HCT116 (cell line): Measurements from ENCODE around the gene CCDC116. TPM values are rescaled to one million over a fixed set of nuclear protein-coding genes. Genes with fewer than 3 reads are reported as not detected.

ENCODE experiments used
- ATAC-seq: fragments of 200-7000 bp; cut with Tn5 transposase; 2 replicates; pipeline ENCODE4 v1.9.1; 2020; ENCODE audit warnings: mild to moderate bottlenecking, moderate library complexity
- BruUV-seq: library from RNA; stranded (reverse); fragments of 400-500 nt; replicated peaks from 2 replicates; lab custom pipeline; 2021; lab: Mats Ljungman, UMichigan
- CTCF ChIA-PET: fragments of 300-600 bp; sonication (Branson Sonifier 250); formaldehyde crosslinking; loops from one replicate; lab custom pipeline; 2021; ENCODE audit warnings: antibody characterized with exemption; lab: Charles Lee
- POLR2A ChIA-PET: fragments of 300-600, 350-600 bp; sonication (Branson Sonifier 250); formaldehyde crosslinking; loops from one replicate; lab custom pipeline; 2021; ENCODE audit warnings: antibody characterized with exemption; lab: Charles Lee
- RAD21 ChIA-PET, 2 experiments: fragments of 300-600 bp; sonication (Branson Sonifier 250); formaldehyde crosslinking; loops; one replicate each; lab custom pipeline; 2023; ENCODE audit warnings: low total read pairs in 2 of 2; ENCODE audit not compliant: uncharacterized antibody in 2 of 2, unreplicated experiment in 2 of 2, low non-redundant PET in 1 of 2; lab: Charles Lee
- DNase-seq: peaks from one replicate; pipeline ENCODE4 v3.0.0-alpha.2; 2010; ENCODE audit warnings: low read depth, low spot score
- H2AFZ ChIP-seq: fragments of 200-600 bp; shearing (Covaris generic), sonication (generic); 2 replicates; pipeline ENCODE4 v1.6.1; 2017; ENCODE audit warnings: low read depth, mixed run types, mixed read lengths, antibody characterized with exemption, low read length; ENCODE audit not compliant: poor library complexity, severe bottlenecking
- H3K27ac ChIP-seq: 2 replicates; pipeline ENCODE4 v1.5.1; 2012; ENCODE audit warnings: low read depth, low read length
- H3K27me3 ChIP-seq: fragments of 200-600 bp; sonication (generic); 2 replicates; pipeline ENCODE4 v1.6.1; 2016; ENCODE audit warnings: mixed run types, low read length, mixed read lengths; ENCODE audit not compliant: insufficient read depth
- H3K36me3 ChIP-seq, 2 experiments: fragments of 200-500 bp in 1 of 2; fragments of 200-600 bp in 1 of 2; sonication (Bioruptor generic) in 1 of 2; sonication (generic) in 1 of 2; 2 replicates each; pipeline versions ENCODE4 v1.5.1 to v1.6.1; 2014 to 2016; ENCODE audit warnings: low read length in 2 of 2, inconsistent platforms in 1 of 2, mixed read lengths in 1 of 2, mixed run types in 1 of 2; ENCODE audit not compliant: insufficient read depth in 2 of 2, control insufficient read depth in 1 of 2
- H3K4me1 ChIP-seq, 2 experiments: fragments of 200-600 bp in 1 of 2; sonication (generic) in 1 of 2; 2 replicates each; pipeline versions ENCODE4 v1.5.1 to v1.6.1; 2012 to 2017; ENCODE audit warnings: low read length in 2 of 2, inconsistent platforms in 1 of 2, mild to moderate bottlenecking in 1 of 2, mixed read lengths in 1 of 2, mixed run types in 1 of 2, moderate library complexity in 1 of 2; ENCODE audit not compliant: insufficient read depth in 2 of 2, control insufficient read depth in 1 of 2
- H3K4me2 ChIP-seq: fragments of 200-600 bp; sonication (generic); 2 replicates; pipeline ENCODE4 v1.6.1; 2017; ENCODE audit warnings: mixed run types, low read length, mixed read lengths
- H3K4me3 ChIP-seq, 2 experiments: fragments of 200-600 bp in 1 of 2; sonication (generic) in 1 of 2; replicated peaks in 1 of 2; 2 replicates each; pipeline ENCODE4 v1.5.1; 2011 to 2016; ENCODE audit warnings: low read length in 2 of 2, control low read depth in 1 of 2, low read depth in 1 of 2, mild to moderate bottlenecking in 1 of 2, mixed read lengths in 1 of 2, mixed run types in 1 of 2
- H3K79me2 ChIP-seq: fragments of 200-600 bp; sonication (generic); 2 replicates; pipeline ENCODE4 v1.6.1; 2017; ENCODE audit warnings: mild to moderate bottlenecking, mixed run types, low read length, moderate library complexity, mixed read lengths; ENCODE audit not compliant: insufficient read depth
- H3K9ac ChIP-seq: fragments of 200-600 bp; sonication (generic); 2 replicates; pipeline ENCODE4 v1.6.1; 2016; ENCODE audit warnings: low read length, mixed read lengths
- H3K9me2 ChIP-seq: fragments of 200-600 bp; sonication (generic), shearing (Covaris generic); 2 replicates; pipeline ENCODE4 v1.6.1; 2017; ENCODE audit warnings: mixed run types, mild to moderate bottlenecking, moderate library complexity; ENCODE audit not compliant: insufficient read depth
- H3K9me3 ChIP-seq, 2 experiments: fragments of 200-500 bp in 1 of 2; fragments of 200-600 bp in 1 of 2; sonication (Bioruptor generic) in 1 of 2; sonication (generic) in 1 of 2; 2 replicates each; pipeline ENCODE4 v1.6.1; 2014 to 2017; ENCODE audit warnings: low read length in 2 of 2, mixed read lengths in 2 of 2, inconsistent platforms in 1 of 2, low read depth in 1 of 2, mild to moderate bottlenecking in 1 of 2, mixed run types in 1 of 2, moderate library complexity in 1 of 2; ENCODE audit not compliant: control insufficient read depth in 1 of 2, insufficient read depth in 1 of 2
- H4K20me1 ChIP-seq: fragments of 200-600 bp; sonication (generic), shearing (Covaris generic); 2 replicates; pipeline ENCODE4 v1.6.1; 2017; ENCODE audit warnings: mixed run types, mild to moderate bottlenecking, moderate library complexity; ENCODE audit not compliant: insufficient read depth
- CBX3 ChIP-seq: IDR thresholded peaks from 2 replicates; pipeline ENCODE4 v1.6.1; 2012; ENCODE audit warnings: low read depth
- EZH2 ChIP-seq: fragments of 200-600 bp; sonication (generic); IDR thresholded peaks from 2 replicates; pipeline ENCODE4 v1.6.1; 2017; ENCODE audit warnings: antibody characterized with exemption, mixed run types
- EZH2phosphoT487 ChIP-seq: fragments of 200-600 bp; IDR thresholded peaks from 2 replicates; pipeline ENCODE4 v1.6.1; 2018; ENCODE audit warnings: antibody characterized with exemption, borderline replicate concordance
- REST ChIP-seq: IDR thresholded peaks from 2 replicates; pipeline ENCODE4 v1.6.1; 2012; ENCODE audit warnings: low read depth
- SIN3A ChIP-seq: IDR thresholded peaks from 2 replicates; pipeline ENCODE4 v1.6.1; 2012; ENCODE audit warnings: low read depth
- intact Hi-C: fragments of 100-400 bp; cut with micrococcal nuclease; formaldehyde crosslinking; loops from 2 replicates; pipeline ENCODE4 v1.10.0; 2022
- total RNA-seq: library from RNA; stranded (reverse); gene quantifications from one replicate; pipeline ENCODE4 v1.2.1, GENCODE V29; 2021; ENCODE audit not compliant: unreplicated experiment
- TF ChIP-seq, protein P1 (sequence below): IDR thresholded peaks from 2 replicates; pipeline ENCODE4 v1.6.1; 2012

Gene CCDC116
- total RNA-seq, 1 experiment from 2014 or later: 0.66 TPM

- no peak overlapping the region for H3K9ac ChIP-seq
Measured at GRCh38 chr22:21663738-21664137, 31.2 kb downstream of the CCDC116 start.

GRCh38 chr22:21665047-21665851 lies 32.7 kb downstream of the CCDC116 start:
- Histone ChIP-seq H4K20me1 (no peaks in the 10 kb centered on the region), H3K27me3 (no peaks in the 10 kb centered on the region), H3K36me3 (peaks cover 0 to 1% of the 10 kb centered on the region in 2 experiments; a peak in 2 of 4 replicates), H3K4me3 (peak overlapping the region; percentile 94 to 99), H3K79me2 (peaks cover 32% of the 10 kb centered on the region), H3K4me2 (peak overlapping the region; percentile 72), H3K9me2 (no peaks in the 10 kb centered on the region), H3K9me3 (no peaks in the 10 kb centered on the region), H3K9ac (peak overlapping the region; percentile 88), H3K4me1 (peaks cover 9 to 17% of the 10 kb centered on the region in 2 experiments; a peak in 3 of 4 replicates), H3K27ac (peak overlapping the region; percentile 81), H2AFZ (peak overlapping the region; percentile 82)
- ATAC-seq (no peak), DNase-seq (no peak)
- no TSS peak for BruUV-seq
- TF ChIP-seq REST (no peak), SIN3A (no peak)
- ChIA-PET POLR2A (interaction anchor here (0.7 to 1.4 kb wide), 4 partner anchors 7 to 71 kb away, joined by 3 to 6 read pairs (median 3); partner anchors contain the start of gene SDF2L1), RAD21 (no interaction called here), CTCF (interaction anchor here (1.0 to 1.2 kb wide), 2 partner anchors 19 to 22 kb away, joined by 3 to 4 read pairs; no protein-coding TSS in a partner anchor)
- intact Hi-C loops: no loop called here

More at GRCh38 chr22:21663738-21664137, 31.2 kb downstream of the CCDC116 start:
- peaks cover 22% of the 10 kb centered on the region for H3K79me2 ChIP-seq
- H3K27ac ChIP-seq: no peak overlapping the region
- no peak for DNase-seq
- H2AFZ ChIP-seq: no peak overlapping the region
- BruUV-seq: no TSS peak
- no peaks in the 10 kb centered on the region for H3K9me2 ChIP-seq
- H4K20me1 ChIP-seq: no peaks in the 10 kb centered on the region
- H3K27me3 ChIP-seq: no peaks in the 10 kb centered on the region
- no peak overlapping the region for H3K4me3 ChIP-seq
- no peak overlapping the region for H3K4me2 ChIP-seq
- no peak for ATAC-seq
- intact Hi-C loops: no loop called here
- H3K36me3 ChIP-seq: no peaks in the 10 kb centered on the region
- peaks cover 9 to 17% of the 10 kb centered on the region in 2 experiments; a peak in 3 of 4 replicates for H3K4me1 ChIP-seq
- ChIA-PET RAD21 (no interaction called here), CTCF (no interaction called here), POLR2A (no interaction called here)
- TF ChIP-seq, protein P1, sequence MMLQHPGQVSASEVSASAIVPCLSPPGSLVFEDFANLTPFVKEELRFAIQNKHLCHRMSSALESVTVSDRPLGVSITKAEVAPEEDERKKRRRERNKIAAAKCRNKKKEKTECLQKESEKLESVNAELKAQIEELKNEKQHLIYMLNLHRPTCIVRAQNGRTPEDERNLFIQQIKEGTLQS: no peak
- TF ChIP-seq CBX3 (no peak), EZH2phosphoT487 (no peak), EZH2 (no peak)
- H3K9me3 ChIP-seq: no peaks in the 10 kb centered on the region
